SK-N-SH treated with all-trans-retinoic acid at 6 μM for 48 hours (cell line): Measurements from ENCODE around the gene LDB2.

Experiments
- BACH2 ChIP-seq: fragments of 250-450 bp; sonication (Bioruptor Pico); IDR thresholded peaks from 2 replicates; pipeline ENCODE4 v1.9.0; 2021; ENCODE audit warnings: mild to moderate bottlenecking, borderline replicate concordance
- OSR1 ChIP-seq: fragments of 250-450 bp; sonication (Bioruptor Pico); IDR thresholded peaks from 2 replicates; pipeline ENCODE4 v1.8.0; 2022; ENCODE audit warnings: moderate library complexity, mild to moderate bottlenecking, inconsistent platforms
- RARB ChIP-seq: fragments of 250-450 bp; sonication (Bioruptor Pico); IDR thresholded peaks from 2 replicates; pipeline ENCODE4 v1.8.0; 2021; ENCODE audit warnings: mild to moderate bottlenecking, moderate library complexity
- ZNF565 ChIP-seq: fragments of 450-650 bp; formaldehyde crosslinking; conservative IDR thresholded peaks from 2 replicates; pipeline ENCODE4 v1.5.0; 2020; ENCODE audit warnings: low read depth, mild to moderate bottlenecking, moderate library complexity
- TF ChIP-seq, protein P1 (sequence below): fragments of 250-450 bp; sonication (Bioruptor Pico); IDR thresholded peaks from 2 replicates; pipeline ENCODE4 v1.8.0; 2021; ENCODE audit warnings: low read depth, mild to moderate bottlenecking, moderate library complexity, borderline replicate concordance
- TF ChIP-seq, protein P2 (sequence below): fragments of 250-450 bp; sonication (Bioruptor Pico); IDR thresholded peaks from 2 replicates; pipeline ENCODE4 v1.8.0; 2020; ENCODE audit warnings: mild to moderate bottlenecking, moderate library complexity, borderline replicate concordance

DNA sequence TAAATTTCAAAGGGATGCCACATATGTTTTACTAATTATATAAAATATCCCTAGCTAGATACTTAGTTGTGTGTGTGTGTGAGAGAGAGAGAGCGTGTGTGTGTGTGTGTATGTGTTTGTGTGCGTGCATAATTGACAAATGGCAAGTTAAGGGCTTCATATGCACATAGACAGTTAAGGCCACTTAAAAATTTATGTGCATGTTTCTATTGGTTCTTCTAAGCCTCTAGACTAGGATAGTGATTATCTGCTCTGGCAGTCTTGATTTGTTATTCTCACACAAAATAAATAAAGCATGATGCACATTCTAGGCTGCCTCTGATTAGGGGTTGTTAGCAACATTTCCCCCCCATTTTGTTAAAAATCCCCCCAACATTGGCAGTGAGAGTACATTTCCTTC is 393.2 kb downstream of the LDB2 start:
- TF ChIP-seq ZNF565 (no peak), BACH2 (CRISPR knock-in tag) (no peak), RARB (CRISPR knock-in tag) (no peak), OSR1 (CRISPR knock-in tag) (no peak)
- TF ChIP-seq, protein P1, sequence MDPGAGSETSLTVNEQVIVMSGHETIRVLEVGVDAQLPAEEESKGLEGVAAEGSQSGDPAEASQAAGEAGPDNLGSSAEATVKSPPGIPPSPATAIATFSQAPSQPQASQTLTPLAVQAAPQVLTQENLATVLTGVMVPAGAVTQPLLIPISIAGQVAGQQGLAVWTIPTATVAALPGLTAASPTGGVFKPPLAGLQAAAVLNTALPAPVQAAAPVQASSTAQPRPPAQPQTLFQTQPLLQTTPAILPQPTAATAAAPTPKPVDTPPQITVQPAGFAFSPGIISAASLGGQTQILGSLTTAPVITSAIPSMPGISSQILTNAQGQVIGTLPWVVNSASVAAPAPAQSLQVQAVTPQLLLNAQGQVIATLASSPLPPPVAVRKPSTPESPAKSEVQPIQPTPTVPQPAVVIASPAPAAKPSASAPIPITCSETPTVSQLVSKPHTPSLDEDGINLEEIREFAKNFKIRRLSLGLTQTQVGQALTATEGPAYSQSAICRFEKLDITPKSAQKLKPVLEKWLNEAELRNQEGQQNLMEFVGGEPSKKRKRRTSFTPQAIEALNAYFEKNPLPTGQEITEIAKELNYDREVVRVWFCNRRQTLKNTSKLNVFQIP (CRISPR knock-in tag) = no peak
- TF ChIP-seq, protein P2, sequence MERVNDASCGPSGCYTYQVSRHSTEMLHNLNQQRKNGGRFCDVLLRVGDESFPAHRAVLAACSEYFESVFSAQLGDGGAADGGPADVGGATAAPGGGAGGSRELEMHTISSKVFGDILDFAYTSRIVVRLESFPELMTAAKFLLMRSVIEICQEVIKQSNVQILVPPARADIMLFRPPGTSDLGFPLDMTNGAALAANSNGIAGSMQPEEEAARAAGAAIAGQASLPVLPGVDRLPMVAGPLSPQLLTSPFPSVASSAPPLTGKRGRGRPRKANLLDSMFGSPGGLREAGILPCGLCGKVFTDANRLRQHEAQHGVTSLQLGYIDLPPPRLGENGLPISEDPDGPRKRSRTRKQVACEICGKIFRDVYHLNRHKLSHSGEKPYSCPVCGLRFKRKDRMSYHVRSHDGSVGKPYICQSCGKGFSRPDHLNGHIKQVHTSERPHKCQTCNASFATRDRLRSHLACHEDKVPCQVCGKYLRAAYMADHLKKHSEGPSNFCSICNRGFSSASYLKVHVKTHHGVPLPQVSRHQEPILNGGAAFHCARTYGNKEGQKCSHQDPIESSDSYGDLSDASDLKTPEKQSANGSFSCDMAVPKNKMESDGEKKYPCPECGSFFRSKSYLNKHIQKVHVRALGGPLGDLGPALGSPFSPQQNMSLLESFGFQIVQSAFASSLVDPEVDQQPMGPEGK (CRISPR knock-in tag) = no peak
